ENCODE measurements around the gene YKT6.

Gene YKT6

GRCh38 chr7:44251881-44252280, 51.1 kb downstream of the YKT6 start:
- H3K79me2 ChIP-seq (ENCODE audit: low read length): no peaks in the 10 kb centered on the region
- no peak overlapping the region for H3K9ac ChIP-seq (ENCODE audit: low read length)
- H3K4me1 ChIP-seq (ENCODE audit: low read length): no peaks in the 10 kb centered on the region
- no peaks in the 10 kb centered on the region for H4K20me1 ChIP-seq (ENCODE audit: insufficient read depth, low read length)
- H3K27me3 ChIP-seq (ENCODE audit: low read depth, low read length): no peaks in the 10 kb centered on the region
- no peak overlapping the region for H3K4me2 ChIP-seq (ENCODE audit: low read length)
- H3K36me3 ChIP-seq (replicated peaks; ENCODE audit: low read depth, low read length): no peaks in the 10 kb centered on the region
- no peaks in the 10 kb centered on the region for H3K9me3 ChIP-seq (ENCODE audit: insufficient read depth, low read length)
- TF ChIP-seq CTCF (IDR thresholded peaks at IDR 0.05; ENCODE audit: low read depth, low read length) (no peak), EZH2phosphoT487 (IDR thresholded peaks at IDR 0.05; ENCODE audit: low read depth) (no peak)
- no peak overlapping the region for H2AFZ ChIP-seq (ENCODE audit: low read depth, low read length)
- no peak overlapping the region for H3K27ac ChIP-seq (ENCODE audit: low read length)
- no peak overlapping the region for H3K4me3 ChIP-seq (ENCODE audit: low read length)

- no peak overlapping the region for H2AFZ ChIP-seq (ENCODE audit: low read depth, low read length)
- no peak overlapping the region for H3K4me3 ChIP-seq (ENCODE audit: low read length)
- H4K20me1 ChIP-seq (ENCODE audit: insufficient read depth, low read length): no peaks in the 10 kb centered on the region
- no peak for TF ChIP-seq EZH2phosphoT487 (IDR thresholded peaks at IDR 0.05; ENCODE audit: low read depth)
- TF ChIP-seq CTCF (IDR thresholded peaks at IDR 0.05; ENCODE audit: low read depth, low read length): no peak
- H3K79me2 ChIP-seq (ENCODE audit: low read length): no peaks in the 10 kb centered on the region
- no peaks in the 10 kb centered on the region for H3K36me3 ChIP-seq (replicated peaks; ENCODE audit: low read depth, low read length)
- no peak overlapping the region for H3K4me2 ChIP-seq (ENCODE audit: low read length)
- H3K4me1 ChIP-seq (ENCODE audit: low read length): peaks cover 25% of the 10 kb centered on the region
- H3K27ac ChIP-seq (ENCODE audit: low read length): no peak overlapping the region
- no peaks in the 10 kb centered on the region for H3K27me3 ChIP-seq (ENCODE audit: low read depth, low read length)
- no peak overlapping the region for H3K9ac ChIP-seq (ENCODE audit: low read length)
- H3K9me3 ChIP-seq (ENCODE audit: insufficient read depth, low read length): no peaks in the 10 kb centered on the region
Observed at GRCh38 chr7:44256459-44256858, 55.7 kb downstream of the YKT6 start.

GRCh38 chr7:44257213-44257612, 56.4 kb downstream of the YKT6 start:
- Histone ChIP-seq H3K9me3 (ENCODE audit: insufficient read depth, low read length) (no peaks in the 10 kb centered on the region), H3K27me3 (ENCODE audit: low read depth, low read length) (no peaks in the 10 kb centered on the region), H4K20me1 (ENCODE audit: insufficient read depth, low read length) (no peaks in the 10 kb centered on the region), H2AFZ (ENCODE audit: low read depth, low read length) (peak overlapping the region; percentile 85; the same call in 1 of the 2 replicates), H3K4me1 (ENCODE audit: low read length) (peaks cover 31% of the 10 kb centered on the region), H3K4me3 (ENCODE audit: low read length) (no peak overlapping the region), H3K79me2 (ENCODE audit: low read length) (no peaks in the 10 kb centered on the region), H3K36me3 (replicated peaks; ENCODE audit: low read depth, low read length) (no peaks in the 10 kb centered on the region), H3K4me2 (ENCODE audit: low read length) (peak overlapping the region; percentile 62; the same call in 1 of the 2 replicates), H3K9ac (ENCODE audit: low read length) (peak overlapping the region; percentile 33; the same call in 1 of the 2 replicates), H3K27ac (ENCODE audit: low read length) (peak overlapping the region; percentile 48)
- TF ChIP-seq CTCF (IDR thresholded peaks at IDR 0.05; ENCODE audit: low read depth, low read length) (no peak), EZH2phosphoT487 (IDR thresholded peaks at IDR 0.05; ENCODE audit: low read depth) (no peak)

- Histone ChIP-seq H3K9me3 (ENCODE audit: insufficient read depth, low read length) (no peaks in the 10 kb centered on the region), H3K36me3 (replicated peaks; ENCODE audit: low read depth, low read length) (no peaks in the 10 kb centered on the region), H3K79me2 (ENCODE audit: low read length) (no peaks in the 10 kb centered on the region), H3K9ac (ENCODE audit: low read length) (peak overlapping the region; percentile 33; the same call in 1 of the 2 replicates), H3K4me2 (ENCODE audit: low read length) (peak overlapping the region; percentile 62), H4K20me1 (ENCODE audit: insufficient read depth, low read length) (no peaks in the 10 kb centered on the region), H3K4me1 (ENCODE audit: low read length) (peaks cover 31% of the 10 kb centered on the region), H3K27ac (ENCODE audit: low read length) (peak overlapping the region; percentile 48), H2AFZ (ENCODE audit: low read depth, low read length) (peak overlapping the region; percentile 85), H3K4me3 (ENCODE audit: low read length) (peak overlapping the region; percentile 29; the same call in 1 of the 2 replicates), H3K27me3 (ENCODE audit: low read depth, low read length) (no peaks in the 10 kb centered on the region)
- TF ChIP-seq EZH2phosphoT487 (IDR thresholded peaks at IDR 0.05; ENCODE audit: low read depth) (no peak), CTCF (IDR thresholded peaks at IDR 0.05; ENCODE audit: low read depth, low read length) (no peak)
Observed at GRCh38 chr7:44257618-44258422, 57.0 kb downstream of the YKT6 start.
